Panc1 (cell line): Measurements from ENCODE around the gene FNIP2. TPM values are rescaled to one million over a fixed set of nuclear protein-coding genes. Genes with fewer than 3 reads are reported as not detected.

Experiments
- ATAC-seq: fragments of 200-7000 bp; cut with Tn5 transposase; 2 replicates; pipeline ENCODE4 v1.9.1; 2020; ENCODE audit warnings: mild to moderate bottlenecking, moderate library complexity
- BruUV-seq: library from RNA; stranded (reverse); fragments of 400-500 nt; replicated peaks from 2 replicates; lab custom pipeline; 2021; lab: Mats Ljungman, UMichigan
- CTCF ChIA-PET: fragments of 300-600 bp; sonication (Branson Sonifier 250); formaldehyde crosslinking; loops from one replicate; lab custom pipeline; 2022; ENCODE audit warnings: antibody characterized with exemption; lab: Charles Lee
- POLR2A ChIA-PET: fragments of 300-600 bp; sonication (Branson Sonifier 250); formaldehyde crosslinking; loops from one replicate; lab custom pipeline; 2022; ENCODE audit warnings: antibody characterized with exemption; lab: Charles Lee
- DNase-seq: peaks from one replicate; pipeline ENCODE4 v3.0.0-alpha.2; 2010; ENCODE audit warnings: low read depth, low spot score
- H3K27ac ChIP-seq: 2 replicates; pipeline ENCODE4 v1.5.1; 2011; ENCODE audit warnings: mild to moderate bottlenecking, low read length, inconsistent platforms
- H3K27me3 ChIP-seq: fragments of 200-500 bp; sonication (Bioruptor generic); 2 replicates; pipeline ENCODE4 v1.6.0; 2014; ENCODE audit warnings: low read length, inconsistent platforms; ENCODE audit not compliant: control insufficient read depth, insufficient read depth
- H3K36me3 ChIP-seq: fragments of 200-500 bp; sonication (Bioruptor generic); 2 replicates; pipeline ENCODE4 v1.5.1; 2014; ENCODE audit warnings: inconsistent platforms, mild to moderate bottlenecking, low read length, moderate library complexity; ENCODE audit not compliant: control insufficient read depth, insufficient read depth
- H3K4me1 ChIP-seq: 2 replicates; pipeline ENCODE4 v1.5.1; 2011; ENCODE audit warnings: inconsistent platforms, mild to moderate bottlenecking, low read length, moderate library complexity; ENCODE audit not compliant: control insufficient read depth, insufficient read depth
- H3K4me3 ChIP-seq, 2 experiments: 2 replicates each; pipeline ENCODE4 v1.5.1; 2011 to 2012; ENCODE audit warnings: low read depth in 2 of 2, low read length in 2 of 2, mild to moderate bottlenecking in 2 of 2, inconsistent platforms in 1 of 2, moderate library complexity in 1 of 2
- H3K9me3 ChIP-seq: fragments of 200-500 bp; sonication (Bioruptor generic); 2 replicates; pipeline ENCODE4 v1.5.1; 2014; ENCODE audit warnings: low read depth, mild to moderate bottlenecking, inconsistent platforms, low read length, moderate library complexity; ENCODE audit not compliant: control insufficient read depth, insufficient read depth
- POLR2AphosphoS5 ChIP-seq: IDR thresholded peaks from 2 replicates; pipeline ENCODE4 v1.6.1; 2012; ENCODE audit warnings: mild to moderate bottlenecking, low read depth, low read length, moderate library complexity
- SIN3A ChIP-seq: IDR thresholded peaks from 2 replicates; pipeline ENCODE4 v1.6.1; 2012; ENCODE audit warnings: low read depth, mild to moderate bottlenecking, low read length, moderate library complexity, borderline replicate concordance; ENCODE audit not compliant: insufficient read depth
- TCF7L2 ChIP-seq: IDR thresholded peaks from 2 replicates; pipeline ENCODE4 v1.6.1; 2011; ENCODE audit warnings: mild to moderate bottlenecking, low read depth, low read length, inconsistent platforms
- in situ Hi-C: cut with HindIII; loops from 2 replicates; pipeline ENCODE4 v1.10.0; 2016; ENCODE audit warnings: low sequenced_read_pairs, low pct_unique_long_range_greater_than_20kb
- intact Hi-C: fragments of 100-400 bp; cut with micrococcal nuclease; formaldehyde crosslinking; loops from one replicate; pipeline ENCODE4 v1.10.0; 2022; ENCODE audit not compliant: unreplicated experiment
- total RNA-seq: library from RNA; stranded (reverse); gene quantifications from one replicate; pipeline ENCODE4 v1.2.1, GENCODE V29; 2021; ENCODE audit not compliant: unreplicated experiment
- TF ChIP-seq, protein P1 (sequence below), 2 experiments: IDR thresholded peaks; 2 replicates each; pipeline ENCODE4 v1.6.1; 2011 to 2012; ENCODE audit warnings: low read depth in 2 of 2, control low read depth in 1 of 2, low read length in 1 of 2, mild to moderate bottlenecking in 1 of 2, moderate library complexity in 1 of 2; ENCODE audit not compliant: insufficient read depth in 1 of 2
- TF ChIP-seq, protein P2 (sequence below): fragments of 450-650 bp; IDR thresholded peaks from 2 replicates; pipeline ENCODE4 v1.5.1; 2017; ENCODE audit warnings: mild to moderate bottlenecking

Gene FNIP2
- total RNA-seq, 1 experiment from 2014 or later: 17.7 TPM

GRCh38 chr4:158799013-158799770 is 30.4 kb downstream of the FNIP2 start:
- CTCF ChIA-PET: no interaction called here
- ATAC-seq (no peak), DNase-seq (no peak)
- no TSS peak for BruUV-seq
- POLR2A ChIA-PET: no interaction called here
- intact Hi-C loops: no loop called here
- in situ Hi-C loops: no loop called here
- Histone ChIP-seq H3K4me3 (no peak overlapping the region), H3K9me3 (no peaks in the 10 kb centered on the region), H3K4me1 (peaks cover 6% of the 10 kb centered on the region; the same call in 1 of the 2 replicates), H3K27me3 (no peaks in the 10 kb centered on the region), H3K27ac (no peak overlapping the region), H3K36me3 (no peaks in the 10 kb centered on the region)
- TF ChIP-seq POLR2AphosphoS5 (no peak), SIN3A (no peak), TCF7L2 (no peak)
- TF ChIP-seq, protein P1, sequence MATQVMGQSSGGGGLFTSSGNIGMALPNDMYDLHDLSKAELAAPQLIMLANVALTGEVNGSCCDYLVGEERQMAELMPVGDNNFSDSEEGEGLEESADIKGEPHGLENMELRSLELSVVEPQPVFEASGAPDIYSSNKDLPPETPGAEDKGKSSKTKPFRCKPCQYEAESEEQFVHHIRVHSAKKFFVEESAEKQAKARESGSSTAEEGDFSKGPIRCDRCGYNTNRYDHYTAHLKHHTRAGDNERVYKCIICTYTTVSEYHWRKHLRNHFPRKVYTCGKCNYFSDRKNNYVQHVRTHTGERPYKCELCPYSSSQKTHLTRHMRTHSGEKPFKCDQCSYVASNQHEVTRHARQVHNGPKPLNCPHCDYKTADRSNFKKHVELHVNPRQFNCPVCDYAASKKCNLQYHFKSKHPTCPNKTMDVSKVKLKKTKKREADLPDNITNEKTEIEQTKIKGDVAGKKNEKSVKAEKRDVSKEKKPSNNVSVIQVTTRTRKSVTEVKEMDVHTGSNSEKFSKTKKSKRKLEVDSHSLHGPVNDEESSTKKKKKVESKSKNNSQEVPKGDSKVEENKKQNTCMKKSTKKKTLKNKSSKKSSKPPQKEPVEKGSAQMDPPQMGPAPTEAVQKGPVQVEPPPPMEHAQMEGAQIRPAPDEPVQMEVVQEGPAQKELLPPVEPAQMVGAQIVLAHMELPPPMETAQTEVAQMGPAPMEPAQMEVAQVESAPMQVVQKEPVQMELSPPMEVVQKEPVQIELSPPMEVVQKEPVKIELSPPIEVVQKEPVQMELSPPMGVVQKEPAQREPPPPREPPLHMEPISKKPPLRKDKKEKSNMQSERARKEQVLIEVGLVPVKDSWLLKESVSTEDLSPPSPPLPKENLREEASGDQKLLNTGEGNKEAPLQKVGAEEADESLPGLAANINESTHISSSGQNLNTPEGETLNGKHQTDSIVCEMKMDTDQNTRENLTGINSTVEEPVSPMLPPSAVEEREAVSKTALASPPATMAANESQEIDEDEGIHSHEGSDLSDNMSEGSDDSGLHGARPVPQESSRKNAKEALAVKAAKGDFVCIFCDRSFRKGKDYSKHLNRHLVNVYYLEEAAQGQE (IDR thresholded peaks at IDR 0.05; ENCODE audit: insufficient read depth in 1 of 2, low read depth in 2 of 2, low read length in 1 of 2): no peak
- TF ChIP-seq, protein P2, sequence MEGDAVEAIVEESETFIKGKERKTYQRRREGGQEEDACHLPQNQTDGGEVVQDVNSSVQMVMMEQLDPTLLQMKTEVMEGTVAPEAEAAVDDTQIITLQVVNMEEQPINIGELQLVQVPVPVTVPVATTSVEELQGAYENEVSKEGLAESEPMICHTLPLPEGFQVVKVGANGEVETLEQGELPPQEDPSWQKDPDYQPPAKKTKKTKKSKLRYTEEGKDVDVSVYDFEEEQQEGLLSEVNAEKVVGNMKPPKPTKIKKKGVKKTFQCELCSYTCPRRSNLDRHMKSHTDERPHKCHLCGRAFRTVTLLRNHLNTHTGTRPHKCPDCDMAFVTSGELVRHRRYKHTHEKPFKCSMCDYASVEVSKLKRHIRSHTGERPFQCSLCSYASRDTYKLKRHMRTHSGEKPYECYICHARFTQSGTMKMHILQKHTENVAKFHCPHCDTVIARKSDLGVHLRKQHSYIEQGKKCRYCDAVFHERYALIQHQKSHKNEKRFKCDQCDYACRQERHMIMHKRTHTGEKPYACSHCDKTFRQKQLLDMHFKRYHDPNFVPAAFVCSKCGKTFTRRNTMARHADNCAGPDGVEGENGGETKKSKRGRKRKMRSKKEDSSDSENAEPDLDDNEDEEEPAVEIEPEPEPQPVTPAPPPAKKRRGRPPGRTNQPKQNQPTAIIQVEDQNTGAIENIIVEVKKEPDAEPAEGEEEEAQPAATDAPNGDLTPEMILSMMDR: no peak

GRCh38 chr4:158799856-158800255 is 31.0 kb downstream of the FNIP2 start:
- Histone ChIP-seq H3K27me3 (no peaks in the 10 kb centered on the region), H3K4me3 (no peak overlapping the region), H3K36me3 (no peaks in the 10 kb centered on the region), H3K9me3 (no peaks in the 10 kb centered on the region), H3K27ac (no peak overlapping the region), H3K4me1 (peaks cover 6% of the 10 kb centered on the region; the same call in 1 of the 2 replicates)
- no peak for ATAC-seq
- in situ Hi-C loops: no loop called here
- no peak for DNase-seq
- ChIA-PET POLR2A (no interaction called here), CTCF (no interaction called here)
- TF ChIP-seq, protein P1 (IDR thresholded peaks at IDR 0.05; ENCODE audit: insufficient read depth in 1 of 2, low read depth in 2 of 2, low read length in 1 of 2): no peak
- TF ChIP-seq SIN3A (no peak), POLR2AphosphoS5 (no peak), TCF7L2 (no peak)
- TF ChIP-seq, protein P2: no peak
- intact Hi-C loops: no loop called here
- BruUV-seq: no TSS peak
